CMK (cell line): Measurements from ENCODE around the gene DDI2.

Experiments used
- DNase-seq: peaks from one replicate; pipeline ENCODE4 v3.0.0-alpha.2; 2010; ENCODE audit warnings: low read depth

The DDI2 gene

DNA sequence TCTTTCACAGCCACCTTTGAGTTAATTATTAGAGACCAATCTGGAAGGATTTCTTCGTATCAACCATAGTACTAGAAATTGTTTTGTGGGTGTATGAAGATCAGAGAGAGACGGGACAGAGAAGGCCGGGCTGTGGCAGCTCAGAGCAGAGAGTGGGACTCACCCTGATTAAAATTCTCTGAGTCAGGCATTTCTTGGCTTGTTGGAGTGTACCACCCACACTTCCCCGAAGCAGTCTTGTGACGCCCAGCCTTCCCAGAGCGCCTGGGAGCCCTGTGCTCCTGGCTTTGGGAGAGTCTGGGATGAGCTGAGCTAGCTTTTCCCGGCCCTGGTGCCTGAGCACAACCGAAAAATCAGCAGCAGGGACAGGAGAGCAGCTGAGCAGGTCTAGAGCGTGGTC is 86.3 kb downstream of the DDI2 start:
- no peak for DNase-seq

DNA sequence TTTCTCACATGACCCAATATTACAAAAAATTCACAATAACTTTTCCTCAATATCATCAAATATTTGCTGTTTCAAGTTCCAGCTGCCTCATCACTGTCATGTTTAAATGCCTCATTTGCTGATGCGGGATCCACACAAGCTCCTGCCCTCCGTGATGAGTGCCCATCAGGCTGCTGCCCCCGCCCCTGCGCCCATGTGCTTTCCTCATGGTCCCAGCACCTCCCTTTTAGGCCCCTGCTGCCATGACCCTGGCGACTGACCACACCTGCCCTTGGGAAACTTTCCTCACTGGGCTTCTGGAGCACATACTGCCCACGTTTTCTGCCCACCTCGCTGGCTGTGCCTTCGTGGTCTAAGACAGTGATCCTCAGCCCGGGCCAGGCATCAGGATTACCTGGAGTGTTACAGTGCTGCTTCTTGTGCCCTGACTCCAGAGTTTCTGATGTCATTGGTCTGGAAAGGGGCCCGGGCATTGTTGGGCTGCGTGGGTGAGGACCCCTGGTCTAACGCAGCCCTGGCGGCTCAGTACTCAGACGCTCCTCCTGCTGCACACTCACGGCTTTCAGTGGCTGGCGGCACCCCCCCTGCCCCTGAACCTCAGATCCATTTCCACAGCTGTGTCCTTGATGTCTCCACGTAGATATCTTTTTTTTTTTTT is 87.4 kb downstream of the DDI2 start:
- no peak for DNase-seq

DNA sequence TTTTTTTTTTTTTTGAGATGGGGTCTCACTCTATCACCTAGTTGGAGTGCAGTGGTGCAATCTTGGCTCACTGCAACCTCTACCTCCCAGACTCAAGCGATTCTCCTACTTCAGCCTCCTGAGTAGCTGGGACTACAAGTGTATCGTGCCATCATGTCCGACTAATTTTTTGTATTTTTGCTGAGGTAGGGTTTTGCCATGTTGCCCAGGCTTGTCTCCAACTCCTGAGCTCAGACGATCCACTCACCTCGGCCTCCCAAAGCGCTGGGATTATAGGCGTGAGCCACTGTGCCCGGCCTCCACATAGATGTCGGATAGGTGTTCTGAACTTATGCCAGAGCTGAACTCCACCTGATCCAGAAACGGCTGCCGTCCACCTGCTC is 87.9 kb downstream of the DDI2 start:
- no peak for DNase-seq

DNA sequence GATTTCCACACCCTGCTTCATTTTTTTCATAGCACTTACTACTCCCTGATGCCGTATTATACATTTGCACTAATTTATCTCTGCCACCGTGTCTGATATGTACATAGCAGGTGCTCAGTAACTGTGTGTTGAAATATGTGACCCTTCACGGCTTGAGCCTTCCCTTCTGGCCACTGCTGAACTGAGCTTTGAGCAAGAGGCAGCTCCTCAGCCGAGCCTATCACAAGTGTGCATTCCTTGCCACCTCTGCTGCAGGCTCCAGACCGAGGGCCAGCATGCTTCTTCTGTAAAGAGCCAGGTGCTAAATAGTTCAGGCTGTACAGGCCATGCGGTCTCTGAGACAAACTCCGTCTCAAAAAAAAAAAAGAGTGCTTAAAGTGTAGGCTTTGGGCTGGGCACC is 89.5 kb downstream of the DDI2 start:
- no peak for DNase-seq

DNA sequence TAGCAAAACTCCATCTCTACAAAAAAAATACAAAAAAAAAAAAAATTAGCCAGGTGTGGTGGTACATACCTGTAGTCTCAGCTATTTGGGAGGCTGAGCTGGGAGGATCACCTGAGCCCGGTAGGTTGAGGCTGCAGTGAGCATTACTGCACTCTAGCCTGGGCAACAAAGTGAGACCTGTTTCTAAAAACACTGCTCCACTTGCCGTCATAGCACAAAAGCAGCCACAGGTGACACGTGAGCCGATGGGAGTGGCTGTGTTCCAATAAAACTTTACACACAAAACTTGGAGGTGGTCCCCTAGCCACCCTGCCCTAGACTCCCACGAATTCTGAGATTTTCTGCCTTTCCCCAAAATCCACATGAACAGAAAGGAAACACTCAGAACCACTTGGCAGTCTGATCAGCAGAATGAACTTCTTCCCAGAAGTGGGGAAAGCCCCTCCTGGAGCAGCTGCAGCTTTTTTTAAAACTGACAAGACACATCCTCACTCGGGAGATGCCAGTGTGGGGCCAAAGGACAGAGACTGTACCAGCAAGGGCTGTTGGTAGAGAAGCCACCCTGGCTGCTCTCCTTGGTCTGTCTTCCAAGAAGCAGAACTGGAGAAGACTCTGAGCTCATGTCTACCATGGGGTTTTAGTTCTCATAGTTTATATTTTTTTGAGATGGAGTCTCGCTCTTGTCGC is 90.1 kb downstream of the DDI2 start:
- DNase-seq, result no peak

DNA sequence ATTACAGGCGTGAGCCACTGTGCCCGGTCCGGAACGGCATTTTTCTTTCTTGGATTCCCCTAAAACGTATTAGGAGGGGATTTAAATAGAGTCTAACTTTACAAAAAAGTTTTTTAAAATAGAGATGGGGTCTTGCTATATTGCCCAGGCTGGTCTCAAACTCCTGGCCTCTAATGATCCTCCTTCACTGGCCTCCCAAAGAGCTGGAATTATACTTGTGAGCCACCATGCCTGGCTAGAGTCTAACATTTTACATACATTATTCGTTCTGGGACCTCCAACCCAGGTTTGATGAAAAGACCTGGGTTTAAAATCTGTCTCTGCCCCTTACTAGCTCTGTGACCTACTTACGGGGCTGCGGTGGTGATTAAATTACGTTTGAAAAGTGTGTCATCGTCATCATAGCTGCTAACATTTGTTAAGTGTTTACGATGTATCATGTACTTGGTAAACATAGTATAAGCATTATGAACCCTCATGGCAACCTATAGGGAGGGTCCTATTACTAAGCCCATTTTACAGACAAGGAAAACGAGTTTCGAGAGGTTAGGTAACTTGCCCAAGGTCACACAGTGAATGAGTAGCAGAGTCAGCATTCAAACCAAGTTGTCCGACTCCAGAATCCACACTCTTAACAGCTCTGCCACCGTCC is 91.4 kb downstream of the DDI2 start:
- DNase-seq, result no peak

DNA sequence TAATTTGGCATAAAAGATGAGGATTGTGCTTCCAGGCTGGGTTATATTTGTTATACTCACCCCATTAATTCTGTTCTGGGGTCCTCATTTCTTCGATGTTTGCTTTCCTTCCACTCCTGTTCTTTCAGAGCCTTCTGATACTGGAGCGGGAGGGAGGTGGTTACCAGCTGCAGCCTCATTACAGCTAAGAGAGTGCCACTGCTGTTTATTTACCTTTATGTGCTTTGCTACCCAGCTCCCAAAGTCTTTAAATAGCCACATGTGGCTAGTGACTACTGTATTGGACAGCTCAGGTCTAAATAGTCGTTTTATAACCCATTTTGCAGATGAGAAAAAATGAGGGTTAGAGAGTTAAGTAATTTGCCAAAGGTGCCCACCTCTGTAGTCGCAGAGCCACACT is 92.0 kb downstream of the DDI2 start:
- no peak for DNase-seq

DNA sequence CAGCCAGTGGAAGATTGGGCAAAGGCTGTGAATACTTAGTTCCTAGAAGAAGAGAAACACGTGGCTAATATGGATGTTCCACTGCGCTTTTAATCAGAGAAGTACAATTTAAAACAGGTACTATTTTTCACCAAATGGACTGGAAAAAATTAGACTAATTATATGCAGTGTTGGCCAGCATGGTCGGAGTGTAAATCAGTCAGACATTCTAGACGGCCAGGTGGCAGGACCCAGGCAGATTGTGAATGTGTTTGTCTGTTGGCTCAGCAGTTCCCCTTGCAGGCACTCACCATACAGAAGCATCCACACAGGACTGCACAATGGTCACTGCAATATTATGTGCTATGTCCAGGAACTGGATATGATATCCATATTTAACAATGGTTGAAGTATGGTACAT is 94.9 kb downstream of the DDI2 start:
- no peak for DNase-seq

DNA sequence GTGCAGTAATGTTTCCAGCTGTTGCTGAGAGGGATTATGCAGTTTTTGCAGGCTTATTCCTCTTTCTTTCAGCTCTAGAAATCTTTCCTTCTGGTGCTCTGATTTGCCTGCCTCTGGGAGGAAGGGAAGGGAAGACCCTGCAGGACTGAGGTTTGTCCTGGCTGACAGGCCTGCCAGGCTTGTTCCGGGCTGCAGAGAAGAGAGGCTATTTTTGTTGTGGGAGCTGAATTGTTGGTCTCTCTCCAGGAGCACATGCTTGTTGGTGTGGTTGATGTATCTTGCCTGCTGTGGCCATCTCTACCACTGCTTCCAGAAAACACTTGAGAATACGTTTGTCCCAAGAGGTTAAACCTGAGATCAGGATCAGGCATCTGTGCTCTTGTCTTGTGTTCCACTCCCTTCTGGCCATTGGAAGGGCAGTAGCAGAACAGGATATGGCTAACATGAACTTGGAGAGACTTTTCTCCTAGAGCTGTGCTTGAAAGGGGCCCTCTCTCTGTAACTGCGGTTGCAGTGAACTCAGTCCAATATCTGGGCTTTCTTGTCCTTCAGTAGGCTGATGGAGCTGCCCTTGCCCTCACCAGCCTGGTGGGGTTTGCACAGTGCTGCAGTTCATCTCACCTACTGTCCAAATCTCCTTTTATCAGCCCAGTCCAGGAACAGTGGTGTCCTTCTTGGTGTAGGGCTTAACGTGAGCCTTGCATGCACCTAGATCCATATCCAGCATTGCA is 97.3 kb downstream of the DDI2 start:
- DNase-seq, result no peak

DNA sequence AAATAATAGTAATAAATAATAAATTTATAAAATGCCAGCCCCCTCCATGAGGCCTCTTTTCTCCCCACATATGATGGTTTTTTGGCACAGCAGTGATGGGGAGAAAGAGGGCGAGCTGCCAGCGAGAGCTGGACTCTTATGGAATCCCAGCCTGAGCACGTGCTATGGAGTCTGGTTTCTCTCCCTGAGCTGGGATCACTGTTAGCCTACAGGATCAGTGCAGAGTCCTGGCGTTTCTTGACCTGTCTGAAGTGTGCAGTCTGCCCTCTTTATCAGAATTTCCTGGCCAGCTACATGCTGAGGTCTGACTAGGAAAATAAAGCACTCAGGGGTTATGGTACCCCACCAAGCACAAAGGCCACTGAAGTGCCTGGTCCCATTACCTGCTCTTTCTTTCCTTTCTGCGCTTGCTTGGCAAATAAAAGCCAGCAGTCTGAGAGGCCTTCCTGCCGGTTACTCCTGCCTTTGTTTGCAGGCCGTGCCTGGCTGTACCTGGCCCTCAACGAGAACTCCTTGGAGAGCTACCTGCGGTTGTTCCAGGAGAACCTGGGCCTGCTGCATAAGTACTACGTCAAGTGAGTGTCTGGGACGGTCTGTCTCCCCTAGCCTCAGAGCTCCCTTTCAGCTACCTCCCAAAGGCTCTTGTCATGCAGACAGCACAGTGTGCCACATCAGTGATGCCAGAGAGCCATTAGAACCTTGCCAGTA is 100.3 kb downstream of the DDI2 start:
- DNase-seq, result no peak

DNA sequence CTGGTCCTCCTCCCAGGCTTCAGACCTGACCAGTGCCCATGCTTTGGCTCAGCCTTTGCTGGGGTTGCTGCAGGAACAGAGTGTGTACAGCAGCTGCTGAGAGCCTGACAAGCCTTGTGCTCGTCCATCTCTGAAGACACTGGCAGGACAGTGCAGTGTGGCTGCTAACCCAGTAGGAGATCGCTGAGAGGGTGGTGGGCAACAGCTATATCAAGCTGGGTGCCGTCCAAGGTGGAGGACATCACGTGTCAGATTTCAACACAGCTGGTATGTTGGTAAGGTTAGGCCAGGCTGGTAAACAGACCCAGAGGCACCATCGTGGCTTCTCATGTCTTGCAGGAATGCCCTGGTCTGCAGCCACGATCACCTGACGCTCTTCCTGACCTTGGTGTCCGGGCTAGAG is 100.9 kb downstream of the DDI2 start:
- no peak for DNase-seq
